GM19193 (cell line): ENCODE results near the gene SMAGP.

Source experiments
- POLR2A ChIP-seq: IDR thresholded peaks from 4 replicates; pipeline ENCODE4 v1.6.1; 2011; ENCODE audit not compliant: insufficient read depth, insufficient read length; ENCODE audit errors: extremely low read depth

Gene SMAGP

GRCh38 chr12:51264297-51264696 is 5.9 kb downstream of the SMAGP start:
- TF ChIP-seq POLR2A = no peak

GRCh38 chr12:51263341-51263740 is 6.9 kb downstream of the SMAGP start:
- no peak for TF ChIP-seq POLR2A

- TF ChIP-seq POLR2A = no peak
These were observed 7.4 kb downstream of the SMAGP start for GRCh38 chr12:51262758-51263177.

- TF ChIP-seq POLR2A = no peak
These were observed 15.7 kb downstream of the SMAGP start for GRCh38 chr12:51254536-51254935.

GRCh38 chr12:51253276-51253675 is 16.9 kb downstream of the SMAGP start:
- TF ChIP-seq POLR2A = no peak

- no peak for TF ChIP-seq POLR2A
These were observed 22.6 kb downstream of the SMAGP start for GRCh38 chr12:51247523-51248206.

GRCh38 chr12:51246254-51246853 is 23.9 kb downstream of the SMAGP start:
- TF ChIP-seq POLR2A = no peak

GRCh38 chr12:51245476-51246253 is 24.6 kb downstream of the SMAGP start:
- TF ChIP-seq POLR2A = no peak

GRCh38 chr12:51244269-51244668 is 25.9 kb downstream of the SMAGP start:
- TF ChIP-seq POLR2A = no peak

GRCh38 chr12:51242876-51243275 is 27.3 kb downstream of the SMAGP start:
- no peak for TF ChIP-seq POLR2A

- no peak for TF ChIP-seq POLR2A
These were observed 28.1 kb downstream of the SMAGP start for GRCh38 chr12:51242120-51242519.

- no peak for TF ChIP-seq POLR2A
These were observed 29.2 kb downstream of the SMAGP start for GRCh38 chr12:51240971-51241370.

- TF ChIP-seq POLR2A = peak; percentile 98
These were observed 31.5 kb downstream of the SMAGP start, which contains the start of gene DAZAP2 for GRCh38 chr12:51238510-51239334. DAZAP2 (plus strand) TSS chr12:51238826; CDS start chr12:51238908, 82 bp downstream.

- no peak for TF ChIP-seq POLR2A
These were observed 32.1 kb downstream of the SMAGP start for GRCh38 chr12:51238037-51238509.

- TF ChIP-seq POLR2A = no peak
These were observed 35.7 kb downstream of the SMAGP start for GRCh38 chr12:51234530-51234929.
